WTC11 (cell line): ENCODE measurements around the gene P3H4.

ENCODE experiments used
- NR3C1 ChIP-seq: sonication (generic); formaldehyde crosslinking; conservative IDR thresholded peaks from 2 replicates; pipeline ENCODE4 v1.8.1; 2023; ENCODE audit warnings: low read depth, mild to moderate bottlenecking, missing genetic modification reagents
- ZNF423 ChIP-seq: fragments of 250-450 bp; sonication (Bioruptor Pico); IDR thresholded peaks from 2 replicates; pipeline ENCODE4 v2.1.2; 2022; ENCODE audit warnings: mild to moderate bottlenecking, moderate library complexity

GRCh38 chr17:41775394-41776226 is 36.1 kb downstream of the P3H4 start:
- TF ChIP-seq ZNF423 (no peak), NR3C1 (CRISPR knock-in tag) (no peak)
